ENCODE measurements around the gene NXNL1.
A peak's percentile ranks its signal among the peaks of the same experiment; 100 is the strongest.
"Not testable (repeated sequence)": the region's sequence is repeated elsewhere in the genome, so short reads cannot be mapped to it uniquely, and the experiment has no call there.

Gene NXNL1

GRCh38 chr19:17460372-17461230 lies at the start of gene NXNL1:
NXNL1 (minus strand) TSS chr19:17460926; CDS start chr19:17460869, 57 bp downstream.
- no peak for DNase-seq

- DNase-seq = not testable (repeated sequence)
These were observed 47.8 kb upstream of the NXNL1 start for GRCh38 chr19:17508558-17508933.

- DNase-seq = no peak
These were observed 46.0 kb upstream of the NXNL1 start for GRCh38 chr19:17506745-17507144.

GRCh38 chr19:17505223-17505622 lies 44.5 kb upstream of the NXNL1 start:
- no peak for DNase-seq

- DNase-seq = no peak
These were observed 43.7 kb upstream of the NXNL1 start for GRCh38 chr19:17504456-17504855.

GRCh38 chr19:17504030-17504429 lies 43.3 kb upstream of the NXNL1 start:
- no peak for DNase-seq

GRCh38 chr19:17503240-17503639 lies 42.5 kb upstream of the NXNL1 start:
- no peak for DNase-seq

GRCh38 chr19:17500447-17501198 lies 39.9 kb upstream of the NXNL1 start:
- no peak for DNase-seq

GRCh38 chr19:17499648-17500446 lies 39.1 kb upstream of the NXNL1 start:
- DNase-seq = no peak

- not testable (repeated sequence) for DNase-seq
These were observed 38.3 kb upstream of the NXNL1 start for GRCh38 chr19:17499025-17499424.

GRCh38 chr19:17497149-17497798 lies 36.5 kb upstream of the NXNL1 start:
- no peak for DNase-seq

GRCh38 chr19:17496337-17496997 lies 35.7 kb upstream of the NXNL1 start:
- DNase-seq = peak; percentile 90

- no peak for DNase-seq
These were observed 35.0 kb upstream of the NXNL1 start for GRCh38 chr19:17495639-17496296.

GRCh38 chr19:17491287-17491686 lies 30.6 kb upstream of the NXNL1 start:
- no peak for DNase-seq

GRCh38 chr19:17490411-17490810 lies 29.7 kb upstream of the NXNL1 start:
- DNase-seq = no peak

GRCh38 chr19:17489392-17490030 lies 28.8 kb upstream of the NXNL1 start:
- DNase-seq = no peak

GRCh38 chr19:17488593-17489391 lies 28.1 kb upstream of the NXNL1 start:
- peak; percentile 75 for DNase-seq

GRCh38 chr19:17487284-17488121 lies 26.8 kb upstream of the NXNL1 start:
- DNase-seq = no peak

- DNase-seq = no peak
These were observed 26.0 kb upstream of the NXNL1 start for GRCh38 chr19:17486545-17487240.
